Measurements from ENCODE around the gene IL12RB1. TPM values are rescaled to one million over a fixed set of nuclear protein-coding genes. Genes with fewer than 3 reads are reported as not detected.

The IL12RB1 gene
- total RNA-seq, 1 donor from 2014 or later = not detected

DNA sequence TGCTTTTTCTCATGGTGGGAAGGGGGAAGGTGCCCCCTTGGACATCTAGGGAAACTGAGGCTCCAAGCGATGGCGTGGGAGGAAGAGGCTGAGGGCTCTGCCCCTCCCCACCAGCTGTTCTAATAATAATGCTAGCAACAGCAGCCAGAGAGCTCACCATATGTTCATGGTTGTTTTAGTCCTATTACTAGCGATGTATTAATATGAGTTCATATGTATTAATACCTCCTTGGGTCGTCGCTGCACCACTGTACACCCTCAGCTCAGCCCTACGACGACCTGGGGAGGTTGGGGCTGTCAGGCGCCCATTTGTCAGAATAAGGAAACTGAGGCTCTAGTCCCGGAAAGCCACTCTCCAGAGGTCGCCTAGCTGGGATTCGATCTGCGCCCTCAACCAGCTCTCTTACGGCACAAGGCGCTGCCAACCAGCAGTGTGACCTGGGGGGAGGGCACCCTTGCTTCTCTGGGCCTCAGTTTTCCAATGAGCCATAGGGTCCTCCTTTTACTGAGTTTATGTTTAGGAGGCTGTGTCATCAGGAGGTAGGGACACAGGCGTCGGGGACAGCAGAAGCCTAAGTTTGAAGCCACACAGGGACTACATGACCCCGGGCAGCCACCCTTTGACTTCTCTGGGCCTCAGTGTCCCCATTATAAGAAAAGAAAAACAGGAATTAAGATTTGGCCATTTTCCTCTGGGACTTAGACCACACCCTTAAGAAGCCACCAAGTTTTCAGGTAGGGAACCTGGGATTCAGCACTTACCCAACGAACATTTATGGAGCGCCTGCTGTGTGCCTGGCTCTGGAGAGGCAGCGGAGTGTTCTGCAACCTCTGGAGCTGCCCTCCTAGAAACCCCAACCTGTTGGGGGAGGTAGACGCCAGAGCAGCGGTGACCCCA is 11.5 kb upstream of the IL12RB1 start:
- Mint-ChIP-seq H3K27ac (no peak overlapping the region), H3K36me3 (no peaks in the 10 kb centered on the region), H3K27me3 (ENCODE audit: insufficient read depth, low read depth) (peaks cover 23% of the 10 kb centered on the region), H3K4me3 (peak overlapping the region; percentile 80), H3K4me1 (peaks cover 25% of the 10 kb centered on the region), H3K9me3 (no peaks in the 10 kb centered on the region)
- TF ChIP-seq, protein P1, sequence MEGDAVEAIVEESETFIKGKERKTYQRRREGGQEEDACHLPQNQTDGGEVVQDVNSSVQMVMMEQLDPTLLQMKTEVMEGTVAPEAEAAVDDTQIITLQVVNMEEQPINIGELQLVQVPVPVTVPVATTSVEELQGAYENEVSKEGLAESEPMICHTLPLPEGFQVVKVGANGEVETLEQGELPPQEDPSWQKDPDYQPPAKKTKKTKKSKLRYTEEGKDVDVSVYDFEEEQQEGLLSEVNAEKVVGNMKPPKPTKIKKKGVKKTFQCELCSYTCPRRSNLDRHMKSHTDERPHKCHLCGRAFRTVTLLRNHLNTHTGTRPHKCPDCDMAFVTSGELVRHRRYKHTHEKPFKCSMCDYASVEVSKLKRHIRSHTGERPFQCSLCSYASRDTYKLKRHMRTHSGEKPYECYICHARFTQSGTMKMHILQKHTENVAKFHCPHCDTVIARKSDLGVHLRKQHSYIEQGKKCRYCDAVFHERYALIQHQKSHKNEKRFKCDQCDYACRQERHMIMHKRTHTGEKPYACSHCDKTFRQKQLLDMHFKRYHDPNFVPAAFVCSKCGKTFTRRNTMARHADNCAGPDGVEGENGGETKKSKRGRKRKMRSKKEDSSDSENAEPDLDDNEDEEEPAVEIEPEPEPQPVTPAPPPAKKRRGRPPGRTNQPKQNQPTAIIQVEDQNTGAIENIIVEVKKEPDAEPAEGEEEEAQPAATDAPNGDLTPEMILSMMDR (IDR thresholded peaks at IDR 0.05) = no peak
- TF ChIP-seq EZH2phosphoT487 (IDR thresholded peaks at IDR 0.05) (no peak), EZH2 (IDR thresholded peaks at IDR 0.05) (peak; percentile 32)
- H4K20me1 ChIP-seq (ENCODE audit: low read depth) = no peaks in the 10 kb centered on the region
- H3K4me3 ChIP-seq = peak overlapping the region; percentile 46
- DNase-seq (ENCODE audit: low spot score) = no peak
- peaks cover 30% of the 10 kb centered on the region for H3K27me3 ChIP-seq
- H3K79me2 ChIP-seq (ENCODE audit: low read depth) = no peaks in the 10 kb centered on the region
- H3K4me1 ChIP-seq = peaks cover 13% of the 10 kb centered on the region
- no peak overlapping the region for H3K9ac ChIP-seq
- H3K4me2 ChIP-seq = peak overlapping the region; percentile 71
- no peak overlapping the region for H2AFZ ChIP-seq (replicated peaks)
- H3K36me3 ChIP-seq = no peaks in the 10 kb centered on the region
- H3F3A ChIP-seq (ENCODE audit: low read depth) = peaks cover 38% of the 10 kb centered on the region
- H3K27ac ChIP-seq = no peak overlapping the region
- H3K9me3 ChIP-seq (ENCODE audit: low read depth) = no peaks in the 10 kb centered on the region

DNA sequence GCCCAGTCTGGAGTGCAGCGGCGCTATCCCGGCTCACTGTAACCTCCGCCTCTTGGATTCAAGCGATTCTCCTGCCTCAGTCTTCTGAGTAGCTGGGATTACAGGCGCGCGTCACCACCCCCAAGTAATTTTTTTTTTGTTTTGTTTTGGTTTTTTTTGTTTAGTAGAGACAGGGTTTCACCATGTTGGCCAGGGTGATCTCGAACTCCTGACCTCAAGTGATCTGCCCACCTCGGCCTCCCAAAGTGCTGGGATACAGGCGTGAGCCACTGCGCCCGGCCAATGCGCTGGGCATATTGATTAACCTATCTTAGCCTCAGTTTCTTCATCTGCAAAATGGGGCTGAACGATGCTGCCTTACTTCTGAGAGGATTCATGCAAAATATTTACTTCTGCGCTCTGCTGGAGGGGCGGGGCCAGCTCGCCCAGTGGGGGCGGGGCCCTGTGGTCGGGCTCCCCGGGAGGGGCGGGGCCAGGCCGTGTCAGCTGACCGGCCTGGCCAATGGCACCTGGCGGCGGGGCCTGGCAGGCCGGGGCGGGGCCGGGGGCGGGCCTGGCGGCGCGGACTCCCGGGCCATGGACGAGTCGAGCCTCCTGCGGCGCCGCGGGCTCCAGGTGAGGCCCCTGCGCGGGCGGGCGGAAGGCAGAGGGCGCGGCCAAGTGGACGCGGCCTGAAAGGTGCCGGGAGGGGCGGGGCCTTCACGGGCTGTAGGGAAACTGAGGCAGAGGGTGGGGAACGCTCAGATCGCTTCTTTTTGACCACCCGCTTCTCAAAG is 10.7 kb upstream of the IL12RB1 start, which contains the start of gene MAST3:
Gene MAST3 (plus strand): TSS at position 562 of the 776 bp plus-strand sequence. CDS start 15 bp downstream, at position 577.
- Histone ChIP-seq H3K36me3 (no peaks in the 10 kb centered on the region), H3K4me1 (peaks cover 13% of the 10 kb centered on the region), H3F3A (ENCODE audit: low read depth) (peaks cover 38% of the 10 kb centered on the region), H3K27me3 (peaks cover 30% of the 10 kb centered on the region), H3K4me2 (peak within 1 kb of the TSS; percentile 71), H3K9ac (no peak within 1 kb of the TSS), H3K79me2 (ENCODE audit: low read depth) (no peaks in the 10 kb centered on the region), H3K27ac (no peak within 1 kb of the TSS), H2AFZ (replicated peaks) (no peak within 1 kb of the TSS), H3K9me3 (ENCODE audit: low read depth) (no peaks in the 10 kb centered on the region), H4K20me1 (ENCODE audit: low read depth) (no peaks in the 10 kb centered on the region), H3K4me3 (peak within 1 kb of the TSS; percentile 46)
- TF ChIP-seq, protein P1 (IDR thresholded peaks at IDR 0.05) = no peak
- no peak for TF ChIP-seq EZH2phosphoT487 (IDR thresholded peaks at IDR 0.05)
- no peak for TF ChIP-seq EZH2 (IDR thresholded peaks at IDR 0.05)
- H3K9me3 Mint-ChIP-seq = no peaks in the 10 kb centered on the region
- H3K4me1 Mint-ChIP-seq = peaks cover 23% of the 10 kb centered on the region
- peak within 1 kb of the TSS; percentile 80 for H3K4me3 Mint-ChIP-seq
- DNase-seq (ENCODE audit: low spot score) = peak; percentile 91
- H3K36me3 Mint-ChIP-seq = no peaks in the 10 kb centered on the region
- H3K27me3 Mint-ChIP-seq (ENCODE audit: insufficient read depth, low read depth) = peaks cover 22% of the 10 kb centered on the region
- H3K27ac Mint-ChIP-seq = no peak within 1 kb of the TSS

DNA sequence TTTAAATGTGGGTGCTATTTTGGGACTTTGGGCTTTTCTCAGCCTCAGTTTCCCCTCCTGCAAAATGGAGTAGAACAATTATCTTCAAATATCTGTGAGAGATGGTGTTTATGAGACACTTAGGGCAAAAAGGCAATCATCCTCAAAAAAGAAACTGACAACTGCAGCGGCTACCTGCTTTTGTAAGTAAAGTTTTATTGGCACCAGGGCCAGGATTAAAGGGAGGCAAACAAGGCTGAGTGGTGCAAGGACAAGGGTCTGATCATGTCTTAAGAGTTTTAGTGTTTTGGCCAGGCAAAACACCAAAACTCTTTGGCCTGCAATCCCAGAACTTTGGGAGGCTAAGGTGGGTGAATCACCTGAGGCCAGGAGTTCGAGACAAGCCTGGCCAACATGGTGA is 9.5 kb upstream of the IL12RB1 start:
- H3K9me3 Mint-ChIP-seq = no peaks in the 10 kb centered on the region
- Histone ChIP-seq H3K4me1 (peaks cover 10% of the 10 kb centered on the region), H3K9ac (no peak overlapping the region), H3K4me2 (no peak overlapping the region), H3K27ac (no peak overlapping the region), H2AFZ (replicated peaks) (no peak overlapping the region), H3K36me3 (no peaks in the 10 kb centered on the region), H3K9me3 (ENCODE audit: low read depth) (no peaks in the 10 kb centered on the region), H3K79me2 (ENCODE audit: low read depth) (no peaks in the 10 kb centered on the region), H3F3A (ENCODE audit: low read depth) (peaks cover 34% of the 10 kb centered on the region), H4K20me1 (ENCODE audit: low read depth) (no peaks in the 10 kb centered on the region), H3K27me3 (peaks cover 30% of the 10 kb centered on the region), H3K4me3 (no peak overlapping the region)
- no peak overlapping the region for H3K4me3 Mint-ChIP-seq
- no peaks in the 10 kb centered on the region for H3K36me3 Mint-ChIP-seq
- no peak for DNase-seq (ENCODE audit: low spot score)
- TF ChIP-seq EZH2 (IDR thresholded peaks at IDR 0.05) (no peak), EZH2phosphoT487 (IDR thresholded peaks at IDR 0.05) (no peak)
- TF ChIP-seq, protein P1 (IDR thresholded peaks at IDR 0.05) = no peak
- peaks cover 23% of the 10 kb centered on the region for H3K4me1 Mint-ChIP-seq
- no peak overlapping the region for H3K27ac Mint-ChIP-seq
- H3K27me3 Mint-ChIP-seq (ENCODE audit: insufficient read depth, low read depth) = peaks cover 18% of the 10 kb centered on the region
